ENCODE results near the gene TSPO.
"Not testable (repeated sequence)": the region's sequence is repeated elsewhere in the genome, so short reads cannot be mapped to it uniquely, and the experiment has no call there.

TSPO gene

DNA sequence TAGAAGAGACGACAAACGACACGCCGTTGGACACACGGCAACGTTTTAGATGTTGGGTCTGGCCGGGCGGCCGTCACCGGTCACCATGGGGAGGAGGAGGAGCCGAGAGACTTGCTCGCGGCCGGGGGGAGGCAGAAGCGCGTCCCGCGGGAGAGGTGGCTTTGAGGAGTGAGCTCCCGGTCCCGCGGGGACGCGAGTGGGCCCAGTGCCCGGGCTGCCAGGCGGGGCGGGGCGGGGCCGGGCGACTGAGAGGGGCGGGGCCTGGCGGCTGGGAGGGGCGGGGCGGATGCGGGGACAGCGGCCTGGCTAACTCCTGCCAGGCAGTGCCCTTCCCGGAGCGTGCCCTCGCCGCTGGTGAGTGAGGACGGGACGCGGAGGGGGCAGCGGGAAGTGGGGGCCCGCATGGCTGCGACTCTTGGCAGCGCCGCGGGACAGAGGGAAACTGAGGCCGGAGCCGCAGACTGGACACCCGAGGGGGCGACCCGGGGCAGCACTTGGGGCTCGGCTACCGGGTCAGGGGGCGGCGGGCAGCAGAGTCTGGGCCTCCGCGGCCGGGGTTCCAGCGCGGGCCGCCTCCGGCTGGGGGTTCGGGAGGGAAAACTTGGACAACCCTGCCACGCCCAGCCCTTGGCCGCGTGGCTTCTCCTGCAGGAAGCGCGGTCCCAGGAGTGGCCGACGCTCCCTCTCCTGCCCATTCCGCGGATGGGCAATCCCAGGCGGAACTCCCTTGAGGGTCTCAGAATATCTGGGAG, at the start of gene TSPO:
TSS of gene TSPO (plus strand) at position 309 of the 752 bp plus-strand sequence. CDS start 7,680 bp downstream, outside the sequence.
- peak; percentile 37 for DNase-seq (ENCODE audit: low read depth)

DNA sequence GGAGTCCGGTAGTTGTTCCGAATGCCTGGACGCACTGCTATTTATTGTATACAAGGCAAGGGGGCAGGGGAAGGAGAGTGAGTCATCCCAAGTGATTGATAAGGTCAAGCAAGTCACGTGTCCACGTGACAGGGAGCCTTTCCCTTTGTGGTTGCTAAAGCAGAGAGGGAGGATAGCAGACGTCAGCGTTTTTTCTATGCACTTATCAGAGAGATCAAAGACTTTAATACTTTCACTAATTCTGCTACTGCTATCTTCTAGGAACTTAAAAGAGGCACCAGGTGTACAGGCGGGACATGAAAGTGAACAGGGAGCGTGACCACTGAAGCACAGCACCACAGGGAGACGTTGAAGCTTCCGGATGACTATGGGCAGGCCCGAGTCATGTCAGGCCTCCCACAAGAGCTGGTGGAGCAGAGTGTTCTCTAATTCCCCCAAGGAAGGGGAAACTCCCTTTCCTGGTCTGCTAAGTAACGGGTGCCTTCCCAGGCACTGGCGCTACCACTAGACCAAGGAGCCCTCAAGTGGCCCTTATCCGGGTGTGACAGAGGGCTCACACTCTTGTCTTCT, 47.2 kb upstream of the TSPO start:
- DNase-seq (ENCODE audit: low read depth): not testable (repeated sequence)

DNA sequence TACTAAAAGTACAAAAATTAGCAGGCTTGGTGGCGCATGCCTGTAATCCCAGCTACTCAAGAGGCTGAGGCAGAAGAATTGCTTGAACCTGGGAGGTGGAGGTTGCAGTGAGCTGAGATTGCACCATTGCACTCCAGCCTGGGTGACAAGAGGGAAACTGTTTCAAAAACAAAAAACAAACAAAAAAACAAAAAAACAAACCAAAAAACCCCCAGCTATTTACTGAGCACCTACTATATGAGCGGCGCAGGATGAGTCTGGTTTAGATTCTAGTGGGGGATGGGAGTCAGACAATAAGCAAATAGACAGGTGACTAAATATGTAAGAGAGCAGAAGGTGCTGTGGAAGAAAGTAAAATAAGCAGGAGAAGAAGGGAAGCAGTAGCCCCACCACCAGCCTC, 46.4 kb upstream of the TSPO start:
- DNase-seq (ENCODE audit: low read depth): not testable (repeated sequence)

DNA sequence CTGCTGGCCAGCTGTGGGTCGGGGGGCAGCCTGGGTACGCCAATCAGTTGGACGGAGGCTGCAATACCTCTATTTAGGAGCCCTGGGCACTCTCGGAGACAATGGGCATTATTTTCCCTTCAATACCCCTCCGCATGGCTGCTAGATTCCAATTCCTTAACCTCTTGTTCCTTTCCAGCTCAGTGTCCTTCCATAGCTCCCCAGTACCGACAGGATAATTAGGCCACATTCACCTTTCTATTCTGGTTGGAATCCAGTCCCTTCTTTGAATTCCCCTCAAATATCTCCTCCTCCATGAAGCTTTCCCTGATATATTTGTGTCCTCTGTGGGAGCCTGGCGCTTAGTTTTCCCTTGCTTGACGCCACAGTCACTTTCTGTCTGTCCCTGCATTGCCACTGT, 45.1 kb upstream of the TSPO start:
- no peak for DNase-seq (ENCODE audit: low read depth)

DNA sequence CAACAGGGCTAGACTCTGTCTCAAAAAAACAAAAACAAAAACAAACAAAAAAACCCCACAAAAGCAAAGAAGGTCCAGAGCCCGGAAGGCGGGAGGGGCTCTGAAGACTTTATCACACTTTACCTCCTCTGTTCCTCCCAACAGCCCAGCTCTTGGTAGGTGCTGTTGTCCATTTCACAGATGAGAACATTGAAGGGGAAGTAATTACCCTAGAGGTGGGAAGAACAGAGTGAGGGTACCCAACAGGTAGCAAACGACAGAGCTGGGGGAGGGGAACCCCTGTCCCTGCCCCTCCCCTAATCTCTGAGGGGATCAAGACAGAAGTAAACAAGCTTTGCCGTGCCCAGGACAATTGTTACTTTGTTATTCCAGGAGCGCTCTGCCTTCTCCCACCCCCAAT, 41.8 kb upstream of the TSPO start:
- DNase-seq (ENCODE audit: low read depth): no peak

DNA sequence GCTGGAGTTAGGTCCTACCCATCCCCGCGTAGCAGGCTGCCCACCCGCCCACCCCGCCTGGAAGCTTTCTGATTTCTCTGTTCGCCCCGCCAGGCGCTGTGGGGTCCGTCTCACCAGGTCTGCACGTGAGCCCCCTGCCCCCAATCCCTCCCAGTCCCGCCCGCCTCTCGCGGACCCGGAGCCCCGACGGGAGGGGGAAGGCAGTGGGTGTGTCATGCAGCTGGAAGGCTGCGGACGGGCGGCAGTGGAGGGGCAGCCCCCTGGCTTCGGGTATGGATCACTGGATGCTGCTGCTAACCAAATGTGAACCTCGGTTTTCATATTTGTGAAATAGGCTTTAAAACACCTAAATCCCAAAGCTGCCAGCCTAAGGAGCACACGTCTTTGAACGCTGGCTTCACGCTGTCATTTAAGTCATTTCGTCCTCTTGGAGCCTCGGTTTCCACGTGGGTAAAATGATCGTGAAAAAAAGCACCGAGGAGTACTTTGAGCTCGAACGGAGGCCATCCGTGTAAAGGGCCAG, 41.4 kb upstream of the TSPO start:
- no peak for DNase-seq (ENCODE audit: low read depth)

DNA sequence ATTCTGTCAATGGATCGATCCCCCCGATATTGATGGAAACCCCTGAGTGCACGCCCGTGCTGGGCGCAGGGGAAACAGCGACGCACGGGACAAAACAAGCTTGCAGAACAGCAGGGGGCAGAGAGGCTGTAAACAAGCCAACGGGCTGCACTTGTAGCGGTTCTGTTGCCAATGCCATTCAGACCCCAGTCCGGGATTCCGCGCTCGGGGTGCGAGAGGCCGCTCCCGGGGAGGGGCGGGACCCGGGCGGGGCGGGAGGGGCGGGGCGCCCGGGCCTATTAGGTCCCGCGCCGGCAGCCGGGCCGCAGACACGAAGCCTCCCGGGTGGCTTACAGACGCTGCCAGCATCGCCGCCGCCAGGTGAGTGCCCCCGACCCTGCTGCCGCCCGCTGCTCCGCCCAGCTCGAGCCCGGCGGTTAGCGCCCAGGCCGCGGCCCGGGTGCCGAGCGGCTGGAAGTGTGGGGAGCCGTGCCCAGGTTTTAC, 40.9 kb upstream of the TSPO start, which contains the start of gene BIK:
TSS of gene BIK (plus strand) at position 307 of the 483 bp plus-strand sequence. CDS start 13,273 bp downstream, outside the sequence.
- DNase-seq (ENCODE audit: low read depth): no peak

DNA sequence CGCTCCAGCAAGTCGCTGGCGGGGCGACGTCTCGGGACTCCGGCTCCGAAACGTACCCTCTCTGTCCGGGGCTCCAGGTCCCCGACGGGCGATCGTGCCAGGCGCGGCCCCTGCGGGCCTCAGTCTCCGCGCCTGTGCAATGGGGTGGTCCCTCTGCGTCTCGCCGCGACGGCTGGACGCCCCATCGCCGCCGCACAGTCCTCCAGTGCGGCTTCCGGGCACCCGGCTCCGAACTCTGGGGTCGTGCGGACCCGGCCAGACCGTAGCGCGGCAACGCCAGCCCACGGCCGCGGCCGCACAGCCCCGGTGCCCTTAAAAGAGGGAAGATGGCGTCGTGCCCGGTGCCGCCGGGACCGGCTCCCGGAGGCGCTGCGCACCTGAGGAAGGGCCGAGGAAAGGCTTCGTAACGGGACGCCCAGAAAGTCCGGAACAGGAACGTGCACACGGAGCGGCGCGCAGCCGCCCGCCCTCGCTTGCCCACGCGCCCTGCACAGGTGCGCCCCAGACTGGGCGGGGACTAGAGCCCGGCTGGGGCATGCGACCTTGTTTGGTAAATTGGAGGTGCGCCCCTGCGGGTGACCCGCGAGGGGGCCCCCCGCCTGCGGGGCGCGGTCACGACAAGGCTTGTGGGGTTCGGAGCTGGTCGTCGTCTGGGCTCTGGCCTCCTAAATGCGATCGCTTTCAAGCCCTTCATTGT, 40.3 kb upstream of the TSPO start:
- peak; percentile 48 for DNase-seq (ENCODE audit: low read depth)

DNA sequence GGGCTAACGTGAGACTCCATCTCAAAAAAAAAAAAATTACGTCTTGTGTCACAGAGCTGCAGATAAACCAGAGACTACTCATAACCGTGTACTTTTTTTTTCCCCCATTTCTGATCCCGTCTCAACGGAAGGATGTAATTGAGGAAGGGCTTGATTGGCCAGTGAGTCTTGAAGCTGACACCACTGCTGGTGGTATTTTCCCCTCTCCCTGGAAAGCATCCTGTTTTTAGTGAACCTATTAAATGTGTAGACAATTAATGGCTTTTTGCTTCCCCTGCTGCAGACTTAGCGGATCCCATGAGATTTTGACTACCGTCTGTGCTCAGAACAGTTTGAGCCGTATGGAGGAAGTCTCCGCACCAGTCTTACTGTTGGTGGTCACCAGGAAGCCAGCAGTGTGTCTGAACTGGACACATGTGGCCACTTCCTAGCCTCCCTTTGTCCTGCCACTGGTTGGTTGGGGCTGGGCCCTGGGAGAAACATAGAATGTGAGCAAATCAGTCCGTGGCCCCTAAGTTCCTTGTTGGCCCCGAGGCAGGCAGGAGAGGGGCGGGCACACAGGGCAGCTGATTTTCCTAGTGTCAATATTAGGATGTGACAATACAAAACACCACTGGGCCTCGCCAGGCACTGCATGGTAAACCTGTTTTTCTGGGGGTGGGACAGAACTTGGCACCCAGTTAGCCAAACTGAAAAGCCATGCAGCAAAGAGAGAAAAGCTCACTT, 37.7 kb upstream of the TSPO start:
- DNase-seq (ENCODE audit: low read depth): no peak

DNA sequence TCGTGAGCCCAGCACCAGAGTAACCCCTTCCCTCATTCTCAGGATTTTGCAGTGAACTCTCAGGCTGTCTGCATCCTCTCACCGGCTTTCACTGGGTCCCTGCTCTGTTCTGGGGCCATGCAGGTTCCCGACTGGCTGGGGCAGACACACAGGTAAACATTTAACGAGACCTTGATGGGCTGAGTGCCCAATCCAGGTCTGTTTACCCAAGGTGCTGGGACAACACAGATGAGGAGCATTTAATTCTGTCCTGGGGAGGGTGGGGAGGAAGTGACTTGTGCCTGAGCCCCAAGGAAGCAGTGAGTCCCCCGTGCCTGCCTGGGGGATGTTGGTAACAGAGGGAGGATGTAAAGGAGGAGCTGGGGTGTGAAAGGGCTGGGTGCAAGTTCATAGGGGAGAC, 36.4 kb upstream of the TSPO start:
- no peak for DNase-seq (ENCODE audit: low read depth)

DNA sequence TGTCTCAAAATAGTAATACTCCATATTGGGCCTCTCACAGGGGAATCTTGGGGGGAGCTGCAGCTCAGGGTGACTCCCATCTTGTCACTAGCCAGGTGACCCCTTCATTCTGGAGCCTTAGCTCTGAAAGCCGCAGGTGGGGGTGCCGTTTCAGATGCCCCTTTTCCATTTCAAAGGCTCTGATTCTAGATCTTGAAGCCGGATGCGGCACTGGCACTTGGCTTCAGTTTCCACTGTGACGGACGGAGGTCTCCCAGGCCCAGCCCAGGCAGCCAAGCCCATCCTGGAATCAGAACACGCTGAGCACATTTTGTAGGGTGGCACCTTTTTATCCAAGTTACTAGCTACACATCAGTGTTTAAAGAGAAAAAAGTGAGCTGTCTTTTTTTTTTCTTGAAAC, 34.4 kb upstream of the TSPO start:
- DNase-seq (ENCODE audit: low read depth): no peak

DNA sequence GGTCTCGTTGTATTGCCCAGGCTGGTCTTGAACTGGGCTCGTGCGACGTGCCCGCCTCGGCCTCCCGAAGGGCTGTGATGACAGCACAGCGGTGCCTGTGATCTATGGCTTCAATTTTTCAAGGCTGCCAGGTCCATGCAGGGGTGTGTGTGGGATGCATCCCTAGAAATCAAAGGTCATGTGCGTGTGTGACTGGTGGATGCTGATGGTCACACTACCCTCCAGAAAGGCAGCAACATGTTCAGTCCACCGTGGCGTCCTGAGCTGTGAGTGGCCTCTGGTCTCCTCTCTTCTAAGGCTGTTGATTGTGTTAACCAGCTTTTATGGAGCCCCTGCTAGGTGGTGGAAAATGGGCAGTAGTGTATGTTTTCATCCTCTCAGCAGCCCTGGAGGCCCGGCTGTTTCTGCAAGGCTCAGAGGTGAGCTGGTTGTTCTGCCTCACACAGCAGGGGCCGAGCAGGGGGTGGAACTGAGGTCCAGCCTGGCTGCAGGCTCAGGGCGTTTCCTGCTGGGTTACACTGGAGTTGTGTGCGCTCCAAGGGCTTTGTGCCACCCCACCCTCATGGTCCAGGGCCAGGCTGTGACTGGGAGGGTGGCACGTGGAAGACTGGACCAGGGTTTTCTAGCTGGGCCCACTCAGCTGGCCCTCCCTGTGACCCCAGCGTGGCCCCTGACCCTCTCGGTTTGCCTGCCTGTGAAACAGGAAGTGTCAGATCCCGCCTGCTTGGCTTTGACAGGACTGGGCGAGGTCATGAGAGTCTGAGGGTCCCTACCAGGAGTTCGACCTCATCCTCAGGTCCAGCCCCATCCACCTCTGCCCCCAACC, 33.1 kb upstream of the TSPO start:
- DNase-seq (ENCODE audit: low read depth): no peak

DNA sequence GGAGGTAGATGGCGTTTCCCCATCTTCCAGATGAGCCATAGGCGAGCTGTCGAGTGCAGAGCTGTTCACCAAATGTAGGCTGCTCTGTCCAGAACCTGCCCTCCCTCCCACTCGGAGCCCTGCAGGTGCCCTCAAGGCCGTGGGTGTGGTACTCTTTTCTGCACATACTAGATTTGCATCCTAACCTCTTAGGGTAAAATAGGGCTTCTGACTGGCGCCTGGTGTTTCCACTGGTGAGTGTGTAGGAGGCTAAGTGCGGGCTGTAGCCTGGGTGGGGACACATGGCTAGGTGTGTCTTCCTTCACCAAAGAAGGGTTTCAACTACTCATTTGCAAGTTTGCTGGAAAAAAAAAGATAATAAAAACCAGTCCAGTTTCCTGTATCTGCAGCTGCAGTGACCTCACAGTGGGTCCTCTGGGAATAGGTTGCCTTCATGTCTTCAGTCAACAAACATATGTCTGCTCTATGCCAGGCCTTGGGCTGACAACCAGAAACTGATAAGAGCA, 32.4 kb upstream of the TSPO start:
- DNase-seq (ENCODE audit: low read depth): no peak

DNA sequence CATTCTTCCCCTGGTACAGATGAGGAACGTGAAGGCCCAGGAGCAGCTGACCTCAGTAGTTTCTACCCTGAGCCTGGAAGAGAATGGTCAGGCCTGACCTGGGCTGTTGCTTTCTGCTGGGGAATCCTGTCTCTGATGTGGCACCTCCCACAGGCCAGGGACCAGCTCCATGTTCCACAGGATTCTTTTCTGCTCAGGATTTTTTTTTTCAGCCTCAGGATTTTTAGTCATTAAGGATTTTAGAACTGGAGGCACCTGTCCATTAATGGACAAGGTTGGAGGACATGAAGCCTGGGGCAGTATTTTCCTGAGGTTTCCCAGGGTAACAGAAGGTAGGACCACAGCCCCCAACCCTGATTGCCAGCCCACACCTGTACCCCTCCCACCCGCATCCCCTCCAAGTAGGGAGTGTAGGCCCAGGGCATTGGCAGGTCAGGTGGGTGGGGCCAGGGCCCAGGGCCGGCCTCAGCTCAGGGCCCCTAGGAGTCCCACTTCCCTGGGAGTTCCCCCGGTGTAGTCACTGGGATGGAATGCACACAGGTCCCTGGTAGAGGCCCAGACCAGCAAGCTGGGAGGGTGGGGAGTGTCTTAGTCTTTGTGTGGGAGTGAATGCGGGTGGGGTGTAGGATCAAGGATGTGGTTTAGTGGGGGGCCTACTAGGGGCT, 24.7 kb upstream of the TSPO start:
- no peak for DNase-seq (ENCODE audit: low read depth)

DNA sequence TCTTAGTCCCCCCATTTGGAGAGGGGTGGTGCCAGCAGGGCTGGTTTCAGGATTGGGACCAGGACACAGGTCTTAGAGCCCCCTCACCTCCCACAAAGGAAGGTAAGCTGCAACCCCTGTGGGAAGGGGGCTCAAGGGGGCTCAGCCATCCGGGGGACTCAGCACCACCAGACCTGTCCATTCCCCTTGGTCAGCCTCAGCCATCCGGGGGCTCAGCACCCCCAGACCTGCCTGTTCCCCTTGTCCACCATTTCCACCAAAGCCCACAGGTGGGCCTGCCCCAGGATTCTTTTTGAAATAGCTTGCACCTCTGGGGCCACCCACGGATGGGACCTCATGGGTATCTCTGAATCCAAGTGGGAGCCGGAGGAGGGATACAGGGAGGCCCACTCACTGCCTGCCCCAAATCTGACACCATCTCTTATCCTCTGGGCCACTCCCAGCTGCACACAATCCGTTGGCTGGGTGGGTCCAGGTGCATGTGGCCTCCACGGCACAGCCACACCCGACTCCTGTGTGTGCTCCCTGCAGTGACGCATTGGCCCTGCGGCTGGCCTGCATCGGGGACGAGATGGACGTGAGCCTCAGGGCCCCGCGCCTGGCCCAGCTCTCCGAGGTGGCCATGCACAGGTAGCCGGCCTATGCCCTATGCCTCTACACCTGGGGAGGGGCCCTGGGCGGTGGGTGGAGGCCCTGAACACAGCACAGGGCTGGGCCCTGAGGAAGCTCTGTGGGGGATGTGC, 24.0 kb upstream of the TSPO start:
- DNase-seq (ENCODE audit: low read depth): no peak

DNA sequence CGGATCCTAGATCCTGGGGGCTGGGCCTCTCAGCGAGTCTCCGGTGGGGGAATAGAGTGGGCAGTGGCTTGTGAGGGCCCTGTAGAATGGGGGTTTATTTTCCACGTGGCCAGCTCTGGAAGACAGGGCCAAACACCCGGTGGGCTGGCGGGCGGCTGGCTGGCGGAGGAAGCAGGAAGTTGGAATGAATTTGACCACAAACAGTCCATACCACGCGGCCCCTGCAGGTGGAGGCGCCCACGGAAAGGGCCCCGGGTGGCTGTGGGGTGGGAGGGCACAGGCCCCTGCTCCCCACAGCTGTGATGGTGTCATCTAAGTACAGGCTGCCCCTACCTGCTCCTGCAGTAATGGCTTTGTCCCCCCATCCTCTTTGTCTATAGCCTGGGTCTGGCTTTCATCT, 23.2 kb upstream of the TSPO start:
- no peak for DNase-seq (ENCODE audit: low read depth)

DNA sequence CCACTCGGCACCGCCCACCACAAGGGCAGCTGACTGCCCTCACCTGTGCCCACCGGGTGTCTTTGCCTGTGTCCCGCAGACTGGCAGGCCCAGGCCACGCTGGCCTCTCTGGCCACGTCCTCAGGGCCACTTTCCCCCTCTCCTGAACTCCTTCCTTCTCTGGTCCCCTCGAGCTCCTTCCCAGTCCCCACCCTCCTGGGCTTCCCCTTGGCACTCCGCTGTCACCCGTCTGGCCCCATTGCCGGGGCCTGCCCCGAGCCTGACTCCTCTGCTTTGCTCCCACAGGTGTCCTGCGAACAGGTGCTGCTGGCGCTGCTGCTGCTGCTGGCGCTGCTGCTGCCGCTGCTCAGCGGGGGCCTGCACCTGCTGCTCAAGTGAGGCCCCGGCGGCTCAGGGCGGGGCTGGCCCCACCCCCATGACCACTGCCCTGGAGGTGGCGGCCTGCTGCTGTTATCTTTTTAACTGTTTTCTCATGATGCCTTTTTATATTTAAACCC, 22.4 kb upstream of the TSPO start:
- DNase-seq (ENCODE audit: low read depth): no peak

DNA sequence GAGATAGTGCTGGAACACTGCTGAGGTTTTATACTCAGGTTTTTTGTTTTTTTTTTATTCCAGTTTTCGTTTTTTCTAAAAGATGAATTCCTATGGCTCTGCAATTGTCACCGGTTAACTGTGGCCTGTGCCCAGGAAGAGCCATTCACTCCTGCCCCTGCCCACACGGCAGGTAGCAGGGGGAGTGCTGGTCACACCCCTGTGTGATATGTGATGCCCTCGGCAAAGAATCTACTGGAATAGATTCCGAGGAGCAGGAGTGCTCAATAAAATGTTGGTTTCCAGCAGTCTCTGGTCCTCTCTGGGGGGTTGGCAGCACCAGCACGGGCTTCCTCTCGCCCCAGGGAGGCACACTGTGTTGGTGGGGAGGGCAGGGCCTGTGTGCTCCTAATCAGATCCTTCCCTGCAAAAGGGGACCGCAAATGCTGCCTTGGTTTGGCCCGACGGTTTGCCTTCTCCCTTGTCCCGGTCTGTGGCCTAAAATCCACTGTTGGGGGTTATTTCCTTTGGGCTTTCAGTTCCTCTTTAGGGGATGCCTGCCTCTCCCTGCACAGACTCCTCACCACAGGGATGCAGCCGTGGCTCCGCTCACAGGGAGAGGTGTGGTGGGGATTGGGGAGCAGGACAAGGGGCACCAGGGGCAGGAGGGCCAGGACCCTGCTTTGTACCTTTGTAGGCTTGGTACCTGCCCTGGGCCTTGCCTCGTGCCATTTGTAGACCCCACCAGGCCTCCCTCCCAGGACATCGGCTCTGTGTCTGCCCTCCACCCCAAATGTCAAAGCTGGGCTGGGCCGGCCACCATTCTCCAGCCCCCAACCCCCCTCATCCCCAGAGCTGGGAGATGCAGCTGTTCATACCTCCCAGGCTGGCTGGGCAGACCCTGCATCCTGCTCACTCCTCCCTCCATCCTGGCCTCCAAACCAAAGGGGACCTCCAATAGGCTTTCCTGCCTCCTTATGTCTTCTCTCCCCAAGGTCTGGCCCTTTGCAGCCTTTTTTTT, 21.6 kb upstream of the TSPO start:
- DNase-seq (ENCODE audit: low read depth): no peak

Data from stimulated activated CD4-positive, alpha-beta T cell treated with anti-CD3 and anti-CD28 coated beads, Interleukin-2, amount 100 ng/mL, for 4 hours (primary cell).